22Rv1 (cell line): ENCODE results near the gene CNST.
"Not testable (repeated sequence)": the region's sequence is repeated elsewhere in the genome, so short reads cannot be mapped to it uniquely, and the experiment has no call there.

ENCODE experiments used
- H3K27ac ChIP-seq: fragments of 450-650 bp; 2 replicates; pipeline ENCODE4 v1.5.1; 2017
- ZFX ChIP-seq: fragments of 450-650 bp; IDR thresholded peaks from 2 replicates; pipeline ENCODE4 v1.6.1; 2017; ENCODE audit warnings: antibody characterized with exemption, borderline replicate concordance
- TF ChIP-seq, protein P1 (sequence below): fragments of 450-650 bp; IDR thresholded peaks from 2 replicates; pipeline ENCODE4 v1.5.1; 2017; ENCODE audit warnings: mild to moderate bottlenecking

The CNST gene

DNA sequence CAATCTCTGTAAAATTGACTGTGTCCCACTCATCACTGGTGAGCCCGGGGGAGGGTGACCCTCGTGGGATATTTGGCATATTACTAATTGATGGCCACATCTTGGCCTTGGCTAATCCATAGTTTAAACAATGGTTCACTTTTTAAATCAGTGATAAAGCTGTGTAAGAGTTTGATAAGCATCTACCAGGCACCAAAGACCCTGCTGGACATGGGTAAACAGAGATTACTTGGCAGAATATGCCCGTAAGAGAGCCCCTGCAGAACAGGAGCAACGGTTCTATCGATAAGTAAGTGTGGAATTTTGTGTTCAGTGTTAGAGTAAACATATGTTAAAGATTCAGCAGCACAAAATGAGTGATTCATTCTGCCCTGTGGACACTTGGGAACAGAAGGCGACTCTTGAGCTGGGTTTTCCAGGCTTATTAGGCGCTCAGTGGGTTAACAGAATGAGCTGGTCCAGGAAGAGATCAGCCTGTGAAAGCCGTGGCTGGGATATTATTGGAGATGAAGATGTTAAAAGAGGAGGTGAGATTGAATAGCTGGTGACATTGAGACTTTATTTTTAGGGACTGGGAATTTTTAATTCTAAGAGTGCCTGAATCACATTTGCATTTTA lies 55.9 kb downstream of the CNST start:
- no peak for TF ChIP-seq ZFX
- TF ChIP-seq, protein P1, sequence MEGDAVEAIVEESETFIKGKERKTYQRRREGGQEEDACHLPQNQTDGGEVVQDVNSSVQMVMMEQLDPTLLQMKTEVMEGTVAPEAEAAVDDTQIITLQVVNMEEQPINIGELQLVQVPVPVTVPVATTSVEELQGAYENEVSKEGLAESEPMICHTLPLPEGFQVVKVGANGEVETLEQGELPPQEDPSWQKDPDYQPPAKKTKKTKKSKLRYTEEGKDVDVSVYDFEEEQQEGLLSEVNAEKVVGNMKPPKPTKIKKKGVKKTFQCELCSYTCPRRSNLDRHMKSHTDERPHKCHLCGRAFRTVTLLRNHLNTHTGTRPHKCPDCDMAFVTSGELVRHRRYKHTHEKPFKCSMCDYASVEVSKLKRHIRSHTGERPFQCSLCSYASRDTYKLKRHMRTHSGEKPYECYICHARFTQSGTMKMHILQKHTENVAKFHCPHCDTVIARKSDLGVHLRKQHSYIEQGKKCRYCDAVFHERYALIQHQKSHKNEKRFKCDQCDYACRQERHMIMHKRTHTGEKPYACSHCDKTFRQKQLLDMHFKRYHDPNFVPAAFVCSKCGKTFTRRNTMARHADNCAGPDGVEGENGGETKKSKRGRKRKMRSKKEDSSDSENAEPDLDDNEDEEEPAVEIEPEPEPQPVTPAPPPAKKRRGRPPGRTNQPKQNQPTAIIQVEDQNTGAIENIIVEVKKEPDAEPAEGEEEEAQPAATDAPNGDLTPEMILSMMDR: no peak
- no peak overlapping the region for H3K27ac ChIP-seq

DNA sequence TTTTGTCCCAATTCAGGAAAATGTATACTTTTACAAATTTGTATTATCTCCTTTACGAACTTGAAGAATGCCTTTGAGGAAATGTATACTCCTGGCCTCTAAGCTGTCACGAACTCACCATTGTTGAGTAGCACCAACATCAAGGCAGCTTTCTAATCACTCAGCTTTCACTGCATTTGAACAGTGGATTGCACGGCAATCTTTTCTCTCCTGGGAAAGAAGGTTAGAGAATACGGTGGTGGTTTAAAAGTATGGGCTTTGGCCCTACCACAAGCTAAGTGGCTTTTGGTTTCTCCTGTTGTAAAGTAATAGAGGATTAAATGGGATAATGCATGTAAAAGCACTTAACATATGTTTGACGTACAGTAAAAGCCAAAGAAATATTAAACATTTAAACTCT lies 57.8 kb downstream of the CNST start:
- no peak for TF ChIP-seq ZFX
- TF ChIP-seq, protein P1: no peak
- H3K27ac ChIP-seq: no peak overlapping the region

DNA sequence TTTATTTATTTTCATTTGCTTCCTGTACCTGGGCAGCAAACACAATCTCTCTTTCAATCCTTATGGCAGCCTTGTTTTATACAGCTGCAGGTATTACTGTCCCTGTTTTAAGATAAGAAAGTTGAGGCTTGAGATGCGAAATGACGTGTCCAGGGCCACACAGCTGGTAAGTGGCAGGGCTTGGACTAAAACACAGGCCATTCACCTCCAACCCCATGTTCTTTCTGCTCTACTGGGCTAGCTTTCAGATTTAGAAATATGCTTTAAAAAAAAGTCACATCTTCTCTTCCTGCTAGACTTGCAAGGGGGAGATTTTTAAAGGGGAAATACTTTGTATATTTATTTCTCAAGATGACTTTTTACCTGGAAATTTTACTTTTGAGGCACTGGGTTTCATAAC lies 62.8 kb downstream of the CNST start:
- H3K27ac ChIP-seq: no peak overlapping the region
- TF ChIP-seq ZFX: no peak
- TF ChIP-seq, protein P1: no peak

DNA sequence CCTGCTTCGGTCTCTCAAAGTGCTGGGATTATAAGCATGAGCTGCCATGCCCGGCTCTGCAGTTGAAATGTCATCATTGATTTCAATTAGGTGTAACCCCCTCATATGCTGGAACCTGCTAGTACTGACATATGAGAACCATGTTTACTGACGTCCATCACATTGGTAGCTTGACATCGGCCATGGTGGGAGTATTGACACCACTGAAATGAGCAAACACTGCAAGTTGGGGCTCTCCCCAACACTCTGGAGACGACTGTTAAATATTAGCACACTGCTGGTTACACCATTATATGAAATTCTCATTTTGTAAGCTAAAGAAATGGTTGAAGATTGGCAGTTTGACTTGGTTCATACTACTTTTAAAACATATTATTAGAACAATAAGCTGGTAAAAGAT lies 63.7 kb downstream of the CNST start:
- no peak for TF ChIP-seq ZFX
- TF ChIP-seq, protein P1: no peak
- H3K27ac ChIP-seq: no peak overlapping the region

DNA sequence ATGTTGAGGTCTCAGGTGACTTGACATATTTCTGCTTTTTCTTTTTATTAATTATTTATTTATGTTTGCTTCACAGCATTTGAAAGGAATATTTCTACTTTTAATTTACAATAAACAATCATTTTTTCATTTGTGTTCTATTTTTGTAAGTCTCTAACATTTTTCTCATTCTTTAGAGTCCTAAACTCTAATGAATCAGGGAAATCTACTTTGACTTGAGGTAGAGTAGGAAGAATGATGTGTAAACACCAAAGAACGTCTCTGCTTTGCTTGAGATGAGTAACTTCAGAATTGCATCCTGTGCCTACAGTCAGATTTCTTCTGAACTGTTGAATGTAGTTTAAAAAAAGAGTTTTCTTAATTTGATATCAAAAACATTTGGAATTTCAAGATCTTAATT lies 65.2 kb downstream of the CNST start:
- TF ChIP-seq ZFX: no peak
- TF ChIP-seq, protein P1: no peak
- no peak overlapping the region for H3K27ac ChIP-seq

DNA sequence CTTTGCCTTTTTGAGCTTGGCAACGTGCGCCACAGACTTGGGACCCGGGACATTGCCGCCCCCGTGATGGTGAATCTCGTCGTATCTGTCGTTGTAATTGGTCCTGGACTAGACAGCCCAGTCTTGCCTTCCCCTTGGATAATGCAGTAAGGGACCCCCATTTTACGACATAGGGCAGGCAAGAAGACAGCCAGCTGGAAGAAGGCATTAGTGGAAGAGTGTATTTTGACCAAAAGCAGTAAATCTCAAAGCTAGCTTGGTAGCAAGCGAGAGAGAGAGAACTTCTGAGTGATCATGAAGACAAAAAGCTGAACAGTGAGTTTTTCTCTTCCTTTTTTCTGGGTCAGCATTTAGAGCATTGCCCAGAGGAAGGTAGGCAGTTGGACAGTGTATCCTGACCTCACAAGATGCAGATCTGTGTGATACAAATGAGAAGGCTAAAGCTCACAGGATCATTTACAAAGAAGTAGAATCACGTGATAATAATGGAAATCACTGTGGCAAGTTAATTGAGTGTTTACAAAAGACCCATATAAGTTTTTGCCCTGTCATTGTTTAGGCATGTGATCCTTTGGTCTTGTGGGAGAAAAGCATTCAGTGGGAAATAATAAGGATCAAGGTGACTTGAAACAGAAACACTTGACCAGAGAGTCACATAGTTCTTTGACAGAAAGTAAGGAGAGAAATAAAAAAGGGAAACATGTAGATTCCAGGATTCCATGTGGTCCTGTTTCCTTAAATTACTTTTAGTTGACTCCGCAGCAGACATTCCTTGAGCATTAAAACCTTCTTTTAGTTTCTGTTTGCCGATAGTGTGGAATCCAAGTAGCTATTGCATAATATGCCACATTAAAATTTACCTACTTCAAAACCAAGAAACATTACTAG lies 66.3 kb downstream of the CNST start:
- TF ChIP-seq ZFX: no peak
- TF ChIP-seq, protein P1: no peak
- H3K27ac ChIP-seq: no peak overlapping the region

DNA sequence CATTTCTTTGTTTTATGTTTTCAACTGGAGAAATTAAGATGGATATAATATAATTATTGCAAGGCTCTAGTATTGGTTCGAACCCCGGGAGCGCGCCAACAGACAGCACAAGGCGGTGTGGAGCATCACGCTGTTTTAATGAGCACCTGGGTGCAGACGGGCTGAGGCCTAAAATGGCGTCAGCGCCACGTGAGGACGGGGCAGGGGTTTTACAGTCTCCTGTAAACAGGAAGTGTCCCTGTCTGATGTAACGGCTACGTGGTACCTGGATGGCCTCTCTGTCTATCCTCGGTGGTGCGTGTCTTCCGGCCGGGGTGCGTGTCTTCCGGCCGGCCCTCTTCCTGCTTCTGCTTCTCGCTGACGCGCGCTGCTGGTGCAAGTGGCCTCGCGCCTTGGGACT lies 68.4 kb downstream of the CNST start:
- not testable (repeated sequence) for H3K27ac ChIP-seq
